GM18498 (cell line): ENCODE results near the gene P3H1.
A peak's percentile ranks its signal among the peaks of the same experiment; 100 is the strongest.
"Not testable (repeated sequence)": the region's sequence is repeated elsewhere in the genome, so short reads cannot be mapped to it uniquely, and the experiment has no call there.

Experiments
- ATAC-seq: cut with Tn5 transposase; IDR thresholded peaks from one replicate; pipeline ENCODE4 v1.9.1; 2021; ENCODE audit warnings: mild to moderate bottlenecking, moderate library complexity; ENCODE audit not compliant: unreplicated experiment

The P3H1 gene

DNA sequence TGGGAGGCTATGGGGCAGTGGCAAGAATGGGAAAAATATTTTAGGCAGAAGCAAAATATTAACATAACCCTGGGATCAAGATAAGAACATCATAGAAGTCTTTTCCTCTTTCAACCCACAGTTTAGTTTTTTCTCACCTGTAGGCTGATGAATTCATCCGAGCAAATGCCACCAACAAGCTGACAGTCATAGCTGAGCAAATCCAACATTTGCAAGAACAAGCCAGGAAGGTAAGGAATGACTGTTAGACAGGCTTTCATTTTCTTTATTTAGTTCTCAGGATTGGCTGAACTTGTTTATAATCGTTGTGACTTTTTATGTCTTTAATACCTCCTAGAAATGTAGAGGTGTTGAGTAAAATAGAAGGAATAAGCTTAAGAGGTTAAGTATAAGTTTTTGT, 6.6 kb upstream of the P3H1 start:
- ATAC-seq = no peak

DNA sequence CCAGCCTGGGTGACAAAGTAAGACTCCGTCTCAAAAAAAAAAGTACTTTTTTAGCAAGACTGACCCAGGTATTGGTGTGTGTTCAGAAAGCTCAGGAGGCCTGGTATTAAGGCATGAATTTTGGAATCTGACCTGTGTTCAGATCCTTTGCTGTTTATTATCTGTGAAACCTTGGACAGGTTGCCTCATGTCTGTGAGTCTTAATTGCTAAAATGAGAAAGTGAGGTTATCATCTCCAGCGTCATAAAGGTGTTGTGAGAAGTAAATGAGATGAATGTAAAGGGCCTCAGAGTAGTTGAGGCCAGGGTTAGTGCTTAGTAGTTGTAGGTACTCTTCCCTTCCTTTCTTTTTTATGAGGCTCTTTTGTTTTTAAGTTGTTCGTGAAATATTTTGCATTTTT, 3.0 kb upstream of the P3H1 start:
- no peak for ATAC-seq

DNA sequence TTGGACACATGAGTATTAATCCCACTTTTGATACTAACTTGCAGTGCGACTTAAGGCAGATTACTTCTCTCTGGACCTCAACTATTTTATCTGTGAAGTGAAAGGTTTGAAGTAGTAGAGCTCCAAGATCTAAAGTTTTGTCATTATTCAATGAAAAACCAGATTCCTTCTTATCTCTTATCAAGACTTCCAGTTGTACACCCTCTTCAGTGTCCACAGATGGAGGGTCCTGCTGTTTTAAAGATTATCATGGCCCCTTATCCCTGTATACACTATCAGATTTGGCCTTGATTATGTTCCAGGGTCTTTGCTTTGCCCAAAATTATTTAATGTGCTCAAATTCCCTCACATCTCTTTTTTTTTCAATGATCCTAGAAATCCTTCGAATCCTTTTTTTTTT, 1.3 kb upstream of the P3H1 start:
- ATAC-seq = no peak

DNA sequence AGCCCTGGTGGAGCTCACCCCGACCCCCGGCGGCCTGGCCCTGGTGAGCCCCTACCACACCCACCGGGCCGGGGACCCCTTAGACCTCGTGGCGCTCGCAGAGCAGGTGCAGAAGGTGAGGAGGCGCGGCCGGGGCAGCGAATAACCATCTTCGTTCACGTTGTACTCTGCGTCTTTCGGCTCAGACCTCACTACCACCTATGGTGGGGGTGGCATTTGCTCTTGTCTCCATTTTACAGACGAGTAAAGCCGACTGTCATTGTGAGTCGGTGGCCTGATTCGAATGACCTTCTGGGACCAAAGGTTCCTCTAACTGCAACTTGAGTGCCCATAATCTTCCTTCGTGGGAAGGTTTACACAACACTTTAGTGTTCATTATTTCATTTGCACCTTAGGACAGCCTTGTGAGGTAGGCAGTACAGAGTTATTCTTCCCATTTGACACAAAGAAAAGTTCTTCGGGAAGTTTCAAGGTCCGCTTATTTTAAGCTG, 727 bp upstream of the P3H1 start:
- peak; percentile 18 for ATAC-seq

DNA sequence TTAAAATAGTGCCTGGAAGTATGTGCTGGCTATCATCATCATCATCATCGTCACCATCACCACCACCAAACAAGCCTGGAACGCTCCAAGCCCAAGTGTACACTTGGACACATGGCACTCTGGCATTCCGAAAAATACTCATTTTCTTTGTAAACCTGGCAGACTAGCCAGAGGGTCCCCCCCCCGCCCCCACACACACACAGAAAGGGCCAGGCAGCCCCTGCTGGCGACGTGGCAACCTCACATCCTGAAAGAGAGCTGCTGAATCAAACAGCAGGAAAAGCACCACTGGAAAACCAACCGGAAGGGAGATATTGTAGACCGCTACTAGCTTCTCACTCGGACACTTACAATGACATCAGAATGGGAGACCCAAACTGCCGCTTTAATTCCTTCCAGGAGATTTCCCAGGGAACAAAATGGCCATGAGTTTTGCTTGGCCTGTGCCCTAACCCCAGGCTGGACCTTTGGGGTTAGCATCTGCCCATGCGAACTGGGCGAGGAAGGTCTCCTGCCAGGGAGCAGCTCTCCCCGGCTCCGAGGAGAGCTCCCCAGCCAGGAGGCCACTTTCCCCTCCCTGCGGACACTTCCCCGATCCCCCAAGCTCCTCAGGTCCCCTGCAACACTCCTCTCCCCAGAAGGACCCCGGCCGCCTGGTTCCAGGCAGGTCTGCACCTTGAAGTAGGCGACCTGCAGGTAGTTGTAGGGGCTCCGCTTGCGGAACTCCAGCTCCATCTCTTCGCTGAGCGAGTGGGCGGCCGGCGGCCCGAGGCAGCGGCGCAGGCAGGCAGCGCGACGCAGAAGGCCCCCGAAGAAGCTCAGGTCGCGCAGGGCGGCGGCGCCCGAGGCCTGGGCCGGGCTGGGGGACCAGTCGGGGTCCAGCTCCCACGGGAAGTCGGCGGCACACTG, 742 bp downstream of the P3H1 start:
- peak; percentile 28 for ATAC-seq

DNA sequence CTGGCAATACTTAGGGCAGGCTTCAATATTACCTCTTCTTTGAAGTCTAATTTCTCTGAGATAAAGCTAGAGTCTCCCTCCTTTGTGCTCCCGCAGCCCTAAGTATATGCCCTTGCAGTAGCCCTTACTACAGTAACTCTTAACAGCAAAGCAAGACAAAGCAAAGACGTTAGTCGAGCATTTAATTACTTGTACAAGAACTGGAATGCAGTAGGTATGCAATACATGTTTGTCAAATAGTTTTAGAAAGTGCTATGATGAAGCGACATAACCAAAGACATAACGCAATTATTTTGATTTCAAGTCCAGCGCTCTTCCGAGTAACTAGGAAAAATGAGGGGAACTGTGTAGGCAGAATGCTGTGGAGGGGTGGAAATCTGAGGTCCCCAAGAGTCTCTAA, 1.6 kb downstream of the P3H1 start:
- no peak for ATAC-seq

DNA sequence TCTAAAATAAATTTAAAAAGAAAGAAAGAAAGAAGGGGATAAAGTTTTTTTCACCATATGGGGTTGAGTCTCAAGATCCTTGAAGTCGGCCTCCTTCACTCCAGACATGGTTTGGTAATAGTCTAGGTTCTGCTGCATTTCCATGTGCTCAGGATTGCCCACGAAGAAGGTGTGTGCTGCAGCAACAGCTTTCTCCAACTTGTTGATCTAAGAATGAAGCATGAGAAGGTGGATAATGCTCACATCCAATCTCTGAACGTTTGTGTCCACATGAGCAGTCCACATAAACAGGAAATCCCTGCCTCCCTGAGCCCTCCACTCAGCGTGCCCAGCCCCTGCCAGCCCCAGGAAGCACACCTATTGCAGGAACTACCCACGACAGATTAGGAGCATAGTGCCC, 4.6 kb downstream of the P3H1 start:
- ATAC-seq = no peak

DNA sequence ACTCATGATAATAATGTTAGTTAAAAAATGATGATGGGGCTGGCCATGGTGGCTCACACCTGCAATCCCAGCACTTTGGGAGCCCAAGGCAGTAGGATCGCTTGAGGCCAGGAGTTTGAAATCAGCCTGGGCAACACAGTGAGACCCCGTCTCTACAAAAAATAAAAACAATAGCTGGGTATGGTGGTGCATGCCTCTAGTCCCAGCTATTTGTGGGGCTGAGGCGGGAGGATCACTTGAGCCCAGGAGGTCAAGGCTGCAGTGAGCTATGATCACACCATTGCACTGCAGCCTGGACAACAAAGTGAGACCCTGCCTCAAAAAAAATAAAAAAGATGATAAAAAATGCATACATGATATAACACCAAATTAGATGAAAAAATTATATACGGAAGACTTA, 5.3 kb downstream of the P3H1 start:
- no peak for ATAC-seq

DNA sequence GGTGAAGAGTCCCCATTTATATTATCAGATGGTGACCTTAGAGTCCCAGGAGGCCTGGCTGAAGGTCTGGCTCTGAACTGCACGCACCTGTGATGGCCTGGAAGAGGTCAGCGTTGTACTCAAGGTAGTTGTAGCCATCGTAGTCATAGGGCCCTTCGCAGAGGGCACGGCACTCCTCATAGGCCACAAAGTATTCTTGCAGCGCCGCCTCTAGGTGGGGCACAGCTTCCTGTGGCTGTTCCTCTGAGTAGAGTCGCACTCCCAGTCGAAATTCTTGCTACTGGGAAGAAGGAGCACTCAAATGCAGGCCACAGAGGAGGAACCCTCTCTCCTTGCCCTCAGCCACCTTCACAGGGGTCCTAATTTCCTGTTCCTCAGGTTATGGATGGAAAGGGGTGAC, 7.7 kb downstream of the P3H1 start:
- ATAC-seq = no peak

DNA sequence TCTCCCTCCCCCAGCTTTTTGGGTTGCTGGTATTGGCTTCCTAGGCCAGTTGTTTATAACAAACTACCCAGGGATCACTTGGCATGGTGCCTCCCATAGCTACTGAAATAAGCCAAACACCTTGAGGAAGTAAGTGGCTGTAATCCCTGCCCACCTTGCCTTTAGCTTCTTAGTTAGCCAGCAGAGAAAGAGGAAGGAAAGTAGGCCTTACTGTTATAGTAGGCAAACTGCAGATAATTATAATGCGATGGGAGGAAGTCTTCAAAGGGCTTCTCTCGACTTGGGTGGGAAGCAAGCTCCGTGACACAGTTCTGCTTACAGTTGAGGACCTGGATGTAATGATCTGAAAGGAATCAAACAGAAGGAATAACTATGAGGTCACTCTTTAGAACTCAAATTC, 8.2 kb downstream of the P3H1 start:
- no peak for ATAC-seq

DNA sequence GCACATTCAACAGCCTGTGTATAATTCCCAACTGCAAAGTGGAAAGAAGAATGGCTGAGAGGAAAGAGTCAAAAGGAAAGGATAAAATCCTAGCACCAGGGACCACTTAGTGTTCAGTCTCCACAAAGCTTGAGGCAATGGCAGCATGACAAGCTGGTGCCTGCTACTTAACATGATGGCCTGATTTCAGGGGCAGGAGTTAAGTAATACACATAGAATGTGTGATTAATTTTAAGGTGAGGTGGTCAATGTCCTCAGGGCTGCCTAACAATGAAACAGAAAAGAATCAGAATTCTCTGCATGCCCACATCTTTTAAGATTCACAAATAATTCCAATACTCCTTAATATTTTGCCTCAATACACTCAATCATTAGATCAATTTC, 8.9 kb downstream of the P3H1 start:
- ATAC-seq = no peak

DNA sequence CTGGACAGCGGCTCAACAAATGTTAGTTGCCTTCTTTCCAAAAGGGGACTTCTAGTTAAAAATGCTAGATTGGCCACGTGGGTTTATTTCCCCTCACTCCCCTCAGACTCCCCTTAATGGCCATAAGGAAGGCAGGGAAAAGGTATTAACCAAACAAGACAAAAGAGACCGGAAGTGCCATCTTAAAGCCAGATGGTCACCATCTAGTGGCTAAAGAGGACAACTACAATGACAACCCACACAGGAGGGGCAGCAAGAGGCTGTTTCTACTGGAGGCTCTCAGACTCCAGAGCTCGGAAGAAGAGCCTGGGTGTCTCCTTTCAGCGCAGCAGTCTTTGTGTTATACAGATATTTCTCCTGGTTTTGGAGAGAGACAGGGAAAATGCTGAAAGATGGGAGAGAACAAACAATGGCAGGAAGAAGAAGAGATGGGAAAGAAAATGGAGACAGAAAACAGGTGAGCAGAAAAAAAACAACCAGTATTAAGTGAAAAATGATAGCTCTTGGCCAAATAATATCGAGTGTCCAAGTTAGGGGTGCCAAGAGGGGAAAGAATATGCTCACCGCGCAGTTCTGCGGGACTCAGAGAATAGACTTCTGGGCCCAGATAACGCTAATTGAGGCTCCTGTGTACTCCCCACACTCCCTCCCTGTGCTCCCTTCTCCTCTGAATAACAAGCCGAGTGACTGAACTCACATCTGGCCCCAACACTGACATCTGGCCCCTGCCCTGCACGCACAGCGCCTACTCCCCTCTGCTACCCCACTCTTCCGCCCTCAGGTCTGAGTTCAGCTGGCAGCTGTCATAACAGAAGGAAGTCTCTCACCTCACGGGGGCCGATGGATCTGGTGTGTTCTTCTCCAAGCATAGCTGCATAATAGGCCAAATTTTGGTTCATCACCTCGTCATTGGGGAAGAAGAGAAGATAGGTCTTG, 9.6 kb downstream of the P3H1 start:
- no peak for ATAC-seq

DNA sequence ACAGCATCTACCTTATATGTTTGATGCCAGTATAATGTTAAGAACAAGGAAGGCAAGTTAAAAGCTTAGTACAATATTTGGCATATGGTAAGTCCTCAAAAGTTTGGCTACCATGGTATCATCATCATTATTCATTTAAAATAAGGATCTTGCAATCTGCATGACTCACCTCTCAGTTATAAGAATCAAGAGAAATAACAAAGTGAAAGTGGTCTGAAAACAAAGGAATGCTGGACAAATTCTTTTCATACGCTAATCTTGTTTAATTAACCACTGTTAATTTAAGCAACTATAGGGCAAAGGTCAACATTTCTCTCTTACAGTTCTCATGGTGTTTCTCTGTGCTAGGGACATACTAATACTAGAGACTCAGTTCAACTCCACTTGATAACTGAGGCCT, 13.8 kb downstream of the P3H1 start:
- no peak for ATAC-seq

DNA sequence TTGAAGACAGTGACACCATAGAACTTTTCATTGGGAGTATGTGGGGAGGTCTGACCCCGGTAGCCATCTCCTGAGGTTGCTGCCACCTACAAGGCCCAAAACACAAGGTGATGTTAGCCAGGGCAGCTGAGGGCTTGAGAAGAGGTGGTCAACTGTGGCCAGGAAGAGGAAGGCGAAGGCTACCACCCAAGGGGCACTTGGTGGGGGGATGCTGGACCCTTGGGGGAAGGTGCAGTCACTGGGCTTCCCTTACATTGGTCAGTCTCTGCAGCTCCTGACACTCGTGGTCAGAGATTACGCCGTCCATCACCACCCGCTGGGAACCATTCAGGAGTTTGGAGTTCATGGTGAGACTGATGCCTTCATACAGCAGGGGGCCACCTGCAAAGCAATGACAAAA, 14.5 kb downstream of the P3H1 start:
- ATAC-seq = no peak

DNA sequence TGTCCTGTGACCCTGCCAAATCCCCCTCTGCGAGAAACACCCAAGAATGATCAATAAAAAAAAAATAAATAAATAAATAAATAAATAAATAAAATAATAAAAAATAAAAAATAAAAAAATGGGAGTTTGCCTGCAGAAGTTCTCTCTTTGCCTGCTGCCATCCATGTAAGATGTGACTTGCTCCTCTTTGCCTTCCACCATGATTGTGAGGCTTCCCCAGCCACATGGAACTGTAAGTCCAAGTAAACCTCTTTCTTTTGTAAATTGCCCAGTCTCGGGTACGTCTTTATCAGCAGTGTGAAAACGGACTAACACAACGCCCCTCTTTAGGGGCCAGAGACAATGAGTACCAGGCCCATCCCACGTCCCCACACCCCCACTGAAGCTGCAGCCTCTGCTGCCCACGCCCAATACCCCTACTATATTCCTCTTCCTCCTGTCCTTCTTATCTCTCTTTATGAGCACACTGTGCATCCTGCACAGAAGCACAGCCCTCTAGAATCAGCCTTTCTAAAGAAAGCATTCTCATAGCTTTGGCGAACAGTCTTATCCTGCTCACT, 15.2 kb downstream of the P3H1 start:
- ATAC-seq = not testable (repeated sequence)

DNA sequence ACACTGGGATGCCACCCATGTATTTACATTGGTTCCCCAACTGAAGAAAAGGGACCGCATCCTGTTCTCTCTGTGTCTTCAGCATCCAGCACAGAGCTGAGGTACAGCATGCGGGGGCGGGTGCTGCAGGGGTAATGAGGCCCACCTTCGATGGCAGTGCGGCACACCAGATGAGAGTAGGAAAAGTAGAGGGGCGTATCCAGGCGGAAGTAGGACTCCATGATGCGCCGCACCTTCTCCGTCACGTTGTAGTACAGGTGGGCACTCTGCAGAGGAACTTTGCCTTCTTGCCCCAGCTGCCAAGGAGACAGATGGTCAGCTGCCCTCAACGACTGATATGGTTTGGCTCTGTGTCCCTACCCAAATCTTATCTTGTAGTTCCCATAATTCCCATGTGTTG, 16.8 kb downstream of the P3H1 start:
- ATAC-seq = no peak

DNA sequence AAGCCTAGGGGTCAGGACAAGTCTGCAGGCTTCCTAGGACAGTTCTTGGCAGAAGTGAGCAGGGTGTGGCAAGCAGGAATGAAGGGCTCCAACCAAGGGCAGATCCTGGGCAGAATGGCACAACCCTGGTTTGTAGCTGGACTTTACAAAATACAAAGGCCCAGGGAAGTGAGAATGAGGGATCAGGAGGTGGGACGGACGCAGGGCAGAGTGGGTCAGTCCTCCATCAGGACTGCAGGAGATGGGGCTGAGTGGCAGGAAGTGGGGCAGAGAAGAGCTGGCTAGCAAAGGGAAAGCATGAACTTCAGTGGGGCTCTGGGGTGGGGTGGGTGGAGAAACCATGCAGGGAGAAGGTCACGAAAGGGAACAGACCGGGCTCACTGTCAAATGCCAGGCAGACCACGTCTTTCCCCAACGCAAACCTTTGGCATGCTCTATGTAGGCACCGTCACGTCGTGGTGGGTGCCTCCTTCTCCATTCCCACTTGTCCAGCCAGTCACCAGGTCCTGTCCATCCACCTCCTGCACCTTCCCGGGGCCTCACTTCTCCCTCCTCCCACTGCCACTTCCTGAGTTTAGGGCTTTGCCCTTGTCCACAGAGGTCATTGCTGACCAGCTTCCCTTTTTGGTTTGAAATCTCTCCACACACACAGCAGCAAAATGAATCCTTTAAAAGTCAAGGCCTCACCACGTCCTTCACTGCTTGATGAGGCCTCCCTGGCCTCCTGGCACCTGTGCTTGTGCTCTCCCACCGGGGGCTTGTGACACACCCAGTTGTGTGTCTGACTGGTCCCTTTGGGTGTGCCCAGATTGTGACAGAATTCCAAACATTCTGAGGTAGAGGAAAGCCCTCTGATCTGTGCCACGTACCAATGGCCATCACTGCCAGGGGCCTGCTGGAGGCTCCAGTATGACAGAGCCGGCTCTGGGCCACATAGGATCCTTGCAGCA, 18.1 kb downstream of the P3H1 start:
- ATAC-seq = no peak

DNA sequence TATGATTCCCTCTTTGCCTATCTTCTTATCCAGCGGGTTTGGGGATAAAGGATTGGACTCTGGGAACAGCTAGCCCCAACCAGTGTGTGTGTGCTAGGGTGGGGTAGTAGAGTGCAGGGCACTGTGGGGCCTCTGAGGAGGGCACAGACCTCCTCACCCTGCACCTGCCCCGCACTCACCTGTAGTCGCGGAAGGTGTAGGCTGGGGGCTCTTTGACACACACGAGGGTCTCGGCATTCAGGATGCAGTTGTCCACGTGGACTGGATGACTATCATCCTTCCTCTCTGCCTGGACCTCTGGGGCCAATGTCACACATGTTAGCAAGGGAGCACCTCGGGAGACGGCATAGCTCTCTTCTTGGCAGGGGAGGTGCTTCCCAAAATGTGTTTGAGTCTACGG, 18.8 kb downstream of the P3H1 start:
- ATAC-seq = no peak

DNA sequence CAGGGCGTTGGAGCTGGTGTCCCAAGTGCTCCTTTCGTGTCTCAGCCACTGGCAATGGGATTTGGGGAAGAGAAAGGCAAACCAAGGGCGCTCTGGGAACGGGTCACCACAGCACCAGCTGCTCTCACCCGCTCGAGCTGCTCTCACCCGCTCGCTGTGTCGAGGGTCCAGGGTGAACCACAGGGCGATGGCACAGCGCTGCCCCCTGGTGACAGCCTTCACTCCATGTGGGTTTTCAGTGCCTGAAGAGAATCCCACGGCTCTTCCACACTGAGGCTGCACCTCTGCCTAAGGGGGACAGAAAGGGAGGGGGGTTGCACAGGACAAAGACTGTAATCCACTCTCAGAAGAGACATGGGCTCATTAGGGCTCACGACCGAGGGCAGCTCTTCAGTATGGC, 19.7 kb downstream of the P3H1 start:
- ATAC-seq = no peak

DNA sequence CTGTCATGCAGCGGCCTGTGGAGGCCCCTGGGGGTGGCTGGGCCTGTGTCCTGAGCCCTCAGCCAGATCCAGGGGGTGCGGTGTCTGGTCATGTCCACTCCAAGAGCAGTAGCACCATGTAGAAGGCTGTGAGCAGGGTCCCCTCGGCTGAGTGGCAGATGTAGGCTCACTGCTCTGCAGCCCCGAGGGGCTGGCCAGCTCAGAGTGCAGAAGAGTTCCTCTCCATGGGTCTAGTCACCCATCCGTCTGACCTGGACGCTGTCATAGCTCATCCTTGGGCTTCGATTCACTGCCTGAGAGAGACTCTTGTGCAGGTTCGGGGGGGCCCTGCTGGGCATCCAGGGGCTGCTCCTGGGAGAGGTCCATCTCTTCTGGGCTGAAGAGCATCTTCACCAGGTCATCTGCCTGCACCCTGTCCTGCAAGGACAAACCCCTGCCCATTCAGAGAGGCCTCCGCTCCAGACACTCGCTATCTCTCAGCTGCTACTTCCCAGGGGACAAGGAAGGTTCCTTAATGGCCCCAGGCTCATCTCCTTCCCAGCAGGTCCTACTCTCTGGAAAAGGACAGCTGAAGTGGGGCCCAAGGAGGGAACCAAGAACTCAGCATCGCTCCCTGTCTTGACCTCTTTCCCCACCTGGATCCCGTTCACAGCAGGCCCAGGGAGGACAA, 20.3 kb downstream of the P3H1 start:
- ATAC-seq = no peak
